Measurements from ENCODE around the gene USF1.
"Not testable (repeated sequence)": the region's sequence is repeated elsewhere in the genome, so short reads cannot be mapped to it uniquely, and the experiment has no call there.

The USF1 gene

GRCh38 chr1:161029466-161029865 lies 16.3 kb downstream of the USF1 start:
- H3K4me3 ChIP-seq (ENCODE audit: low read depth, low read length); H3K4me1 ChIP-seq (ENCODE audit: control insufficient read depth, insufficient read depth, low read length, unreplicated experiment); H3K36me3 ChIP-seq (ENCODE audit: insufficient read depth, low read length); H3K27ac ChIP-seq (ENCODE audit: low read depth, low read length); H2AFZ ChIP-seq (ENCODE audit: low read length, unreplicated experiment); H3K27me3 ChIP-seq (ENCODE audit: insufficient read depth, low read length); H3K79me2 ChIP-seq (ENCODE audit: control insufficient read depth, insufficient read depth, low read length, unreplicated experiment): not testable (repeated sequence)

- H3K27ac ChIP-seq (ENCODE audit: low read depth, low read length); H3K4me1 ChIP-seq (ENCODE audit: control insufficient read depth, insufficient read depth, low read length, unreplicated experiment): not testable (repeated sequence)
These were observed 18.8 kb downstream of the USF1 start for GRCh38 chr1:161026954-161027353.

GRCh38 chr1:161022432-161022831 lies 23.3 kb downstream of the USF1 start:
- not testable (repeated sequence) for H3K36me3 ChIP-seq (ENCODE audit: insufficient read depth, low read length); H3K4me3 ChIP-seq (ENCODE audit: low read depth, low read length); H2AFZ ChIP-seq (ENCODE audit: low read length, unreplicated experiment); H3K27me3 ChIP-seq (ENCODE audit: insufficient read depth, low read length); H3K27ac ChIP-seq (ENCODE audit: low read depth, low read length); H3K79me2 ChIP-seq (ENCODE audit: control insufficient read depth, insufficient read depth, low read length, unreplicated experiment)
- peaks cover 10% of the 10 kb centered on the region for H3K4me1 ChIP-seq (ENCODE audit: control insufficient read depth, insufficient read depth, low read length, unreplicated experiment)

More at GRCh38 chr1:161026954-161027353, 18.8 kb downstream of the USF1 start:
- H2AFZ ChIP-seq (ENCODE audit: low read length, unreplicated experiment); H3K36me3 ChIP-seq (ENCODE audit: insufficient read depth, low read length); H3K79me2 ChIP-seq (ENCODE audit: control insufficient read depth, insufficient read depth, low read length, unreplicated experiment); H3K27me3 ChIP-seq (ENCODE audit: insufficient read depth, low read length); H3K4me3 ChIP-seq (ENCODE audit: low read depth, low read length): not testable (repeated sequence)

GRCh38 chr1:161021970-161022353 lies 23.8 kb downstream of the USF1 start:
- Histone ChIP-seq H3K27me3 (ENCODE audit: insufficient read depth, low read length) (no peaks in the 10 kb centered on the region), H3K36me3 (ENCODE audit: insufficient read depth, low read length) (no peaks in the 10 kb centered on the region), H2AFZ (ENCODE audit: low read length, unreplicated experiment) (no peak overlapping the region), H3K4me3 (ENCODE audit: low read depth, low read length) (peak overlapping the region; percentile 78; the same call in 1 of the 2 replicates), H3K79me2 (ENCODE audit: control insufficient read depth, insufficient read depth, low read length, unreplicated experiment) (no peaks in the 10 kb centered on the region), H3K27ac (ENCODE audit: low read depth, low read length) (no peak overlapping the region), H3K4me1 (ENCODE audit: control insufficient read depth, insufficient read depth, low read length, unreplicated experiment) (peaks cover 10% of the 10 kb centered on the region)

GRCh38 chr1:161021165-161021969 lies 24.4 kb downstream of the USF1 start:
- Histone ChIP-seq H3K4me3 (ENCODE audit: low read depth, low read length) (peak overlapping the region; percentile 78), H3K36me3 (ENCODE audit: insufficient read depth, low read length) (no peaks in the 10 kb centered on the region), H3K27ac (ENCODE audit: low read depth, low read length) (no peak overlapping the region), H3K79me2 (ENCODE audit: control insufficient read depth, insufficient read depth, low read length, unreplicated experiment) (no peaks in the 10 kb centered on the region), H2AFZ (ENCODE audit: low read length, unreplicated experiment) (peak overlapping the region; percentile 54), H3K27me3 (ENCODE audit: insufficient read depth, low read length) (no peaks in the 10 kb centered on the region), H3K4me1 (ENCODE audit: control insufficient read depth, insufficient read depth, low read length, unreplicated experiment) (peaks cover 10% of the 10 kb centered on the region)

- no peak within 1 kb of the TSS for H3K27ac ChIP-seq (ENCODE audit: low read depth, low read length)
- no peaks in the 10 kb centered on the region for H3K27me3 ChIP-seq (ENCODE audit: insufficient read depth, low read length)
- peak within 1 kb of the TSS; percentile 78 for H3K4me3 ChIP-seq (ENCODE audit: low read depth, low read length)
- H3K4me1 ChIP-seq (ENCODE audit: control insufficient read depth, insufficient read depth, low read length, unreplicated experiment), result peaks cover 10% of the 10 kb centered on the region
- H3K79me2 ChIP-seq (ENCODE audit: control insufficient read depth, insufficient read depth, low read length, unreplicated experiment), result no peaks in the 10 kb centered on the region
- peak within 1 kb of the TSS; percentile 54 for H2AFZ ChIP-seq (ENCODE audit: low read length, unreplicated experiment)
- no peaks in the 10 kb centered on the region for H3K36me3 ChIP-seq (ENCODE audit: insufficient read depth, low read length)
These were observed 25.1 kb downstream of the USF1 start, which contains the start of gene F11R for GRCh38 chr1:161020509-161021164. Gene F11R (minus strand): TSS chr1:161021152. CDS start chr1:161021073, 79 bp downstream.

- no peak overlapping the region for H3K27ac ChIP-seq (ENCODE audit: low read depth, low read length)
- peaks cover 10% of the 10 kb centered on the region for H3K4me1 ChIP-seq (ENCODE audit: control insufficient read depth, insufficient read depth, low read length, unreplicated experiment)
- peak overlapping the region; percentile 78 for H3K4me3 ChIP-seq (ENCODE audit: low read depth, low read length)
- no peaks in the 10 kb centered on the region for H3K27me3 ChIP-seq (ENCODE audit: insufficient read depth, low read length)
- no peaks in the 10 kb centered on the region for H3K36me3 ChIP-seq (ENCODE audit: insufficient read depth, low read length)
- H3K79me2 ChIP-seq (ENCODE audit: control insufficient read depth, insufficient read depth, low read length, unreplicated experiment), result no peaks in the 10 kb centered on the region
- H2AFZ ChIP-seq (ENCODE audit: low read length, unreplicated experiment), result peak overlapping the region; percentile 54
These were observed 25.9 kb downstream of the USF1 start for GRCh38 chr1:161019751-161020495.

GRCh38 chr1:161019111-161019660 lies 26.6 kb downstream of the USF1 start:
- not testable (repeated sequence) for H3K27me3 ChIP-seq (ENCODE audit: insufficient read depth, low read length); H3K27ac ChIP-seq (ENCODE audit: low read depth, low read length); H3K4me3 ChIP-seq (ENCODE audit: low read depth, low read length); H3K36me3 ChIP-seq (ENCODE audit: insufficient read depth, low read length); H2AFZ ChIP-seq (ENCODE audit: low read length, unreplicated experiment); H3K79me2 ChIP-seq (ENCODE audit: control insufficient read depth, insufficient read depth, low read length, unreplicated experiment)
- peaks cover 13% of the 10 kb centered on the region for H3K4me1 ChIP-seq (ENCODE audit: control insufficient read depth, insufficient read depth, low read length, unreplicated experiment)

GRCh38 chr1:161018631-161018930 lies 27.2 kb downstream of the USF1 start:
- Histone ChIP-seq H3K4me1 (ENCODE audit: control insufficient read depth, insufficient read depth, low read length, unreplicated experiment) (peaks cover 18% of the 10 kb centered on the region), H3K27ac (ENCODE audit: low read depth, low read length) (no peak overlapping the region), H2AFZ (ENCODE audit: low read length, unreplicated experiment) (no peak overlapping the region), H3K79me2 (ENCODE audit: control insufficient read depth, insufficient read depth, low read length, unreplicated experiment) (no peaks in the 10 kb centered on the region), H3K4me3 (ENCODE audit: low read depth, low read length) (no peak overlapping the region), H3K27me3 (ENCODE audit: insufficient read depth, low read length) (no peaks in the 10 kb centered on the region), H3K36me3 (ENCODE audit: insufficient read depth, low read length) (no peaks in the 10 kb centered on the region)

- no peaks in the 10 kb centered on the region for H3K27me3 ChIP-seq (ENCODE audit: insufficient read depth, low read length)
- H3K79me2 ChIP-seq (ENCODE audit: control insufficient read depth, insufficient read depth, low read length, unreplicated experiment), result no peaks in the 10 kb centered on the region
- no peak overlapping the region for H3K4me3 ChIP-seq (ENCODE audit: low read depth, low read length)
- H3K27ac ChIP-seq (ENCODE audit: low read depth, low read length), result no peak overlapping the region
- H3K36me3 ChIP-seq (ENCODE audit: insufficient read depth, low read length), result no peaks in the 10 kb centered on the region
- H3K4me1 ChIP-seq (ENCODE audit: control insufficient read depth, insufficient read depth, low read length, unreplicated experiment), result peaks cover 24% of the 10 kb centered on the region
- no peak overlapping the region for H2AFZ ChIP-seq (ENCODE audit: low read length, unreplicated experiment)
These were observed 27.8 kb downstream of the USF1 start for GRCh38 chr1:161017756-161018630.

Data from ACC112 (cell line).